GM12878 (cell line): ENCODE measurements around the gene ARL6. TPM values are rescaled to one million over a fixed set of nuclear protein-coding genes. Genes with fewer than 3 reads are reported as not detected.

Experiments used
- ATAC-seq: fragments of 200-7000 bp; cut with Tn5 transposase; 3 replicates; pipeline ENCODE4 v1.9.1; 2020; ENCODE audit warnings: mild to moderate bottlenecking, moderate library complexity
- BruUV-seq: library from RNA; stranded (reverse); fragments of 400-500 nt; replicated peaks from 2 replicates; lab custom pipeline; 2021; lab: Mats Ljungman, UMichigan
- CTCF ChIA-PET: fragments of 300-600 bp; sonication (Branson Sonifier 250); formaldehyde crosslinking; extraction: SDS; loops from one replicate; lab custom pipeline; 2021; ENCODE audit warnings: inconsistent platforms; lab: Yijun Ruan, JAX
- POLR2A ChIA-PET: fragments of 350-600 bp; formaldehyde crosslinking; extraction: SDS; loops from one replicate; lab custom pipeline; 2021; ENCODE audit warnings: inconsistent platforms; lab: Charles Lee
- RAD21 ChIA-PET: fragments of 300-600 bp; sonication (Branson Sonifier 250); formaldehyde crosslinking; loops from one replicate; lab custom pipeline; 2023; ENCODE audit warnings: antibody characterized with exemption; ENCODE audit not compliant: unreplicated experiment; lab: Charles Lee
- SMC1A ChIA-PET: fragments of 300-600 bp; sonication (Branson Sonifier 250); formaldehyde crosslinking; loops from one replicate; lab custom pipeline; 2023; ENCODE audit not compliant: unreplicated experiment, uncharacterized antibody; lab: Charles Lee
- DNase-seq: peaks from one replicate; pipeline ENCODE4 v3.0.0-alpha.2; 2011; ENCODE audit warnings: low read depth, low spot score
- FAIRE-seq: peaks from 3 replicates; lab custom pipeline; 2011; peaks lifted over from hg19 to GRCh38; lab: Jason Lieb, UNC
- H2AFZ ChIP-seq: 2 replicates; pipeline ENCODE4 v1.6.0; 2011; ENCODE audit warnings: low read depth, low read length, control low read depth; ENCODE audit not compliant: control insufficient read depth
- H3K27ac ChIP-seq: 2 replicates; pipeline ENCODE4 v1.5.1; 2011; ENCODE audit warnings: control low read depth; ENCODE audit not compliant: control insufficient read depth, insufficient read depth
- H3K27me3 ChIP-seq, 2 experiments: replicated peaks in 1 of 2; 2 replicates each; pipeline versions ENCODE4 v1.6.0 to v1.6.1; 2011; ENCODE audit warnings: low read length in 1 of 2; ENCODE audit not compliant: control insufficient read depth in 2 of 2, insufficient read depth in 2 of 2
- H3K36me3 ChIP-seq, 2 experiments: 2 replicates each; pipeline ENCODE4 v1.5.1; 2011; ENCODE audit warnings: low read length in 1 of 2; ENCODE audit not compliant: control insufficient read depth in 2 of 2, insufficient read depth in 2 of 2
- H3K4me1 ChIP-seq: 2 replicates; pipeline ENCODE4 v1.6.1; 2011; ENCODE audit warnings: mild to moderate bottlenecking, low read length, moderate library complexity, mixed read lengths; ENCODE audit not compliant: control insufficient read depth, insufficient read depth
- H3K4me2 ChIP-seq: 2 replicates; pipeline ENCODE4 v1.6.0; 2011; ENCODE audit warnings: control low read depth; ENCODE audit not compliant: control insufficient read depth, insufficient read depth
- H3K4me3 ChIP-seq: fragments of 200-600 bp; sonication (generic); 2 replicates; pipeline ENCODE4 v1.5.1; 2016
- H3K79me2 ChIP-seq: 2 replicates; pipeline ENCODE4 v1.6.0; 2011; ENCODE audit warnings: low read length; ENCODE audit not compliant: control insufficient read depth, insufficient read depth
- H3K9ac ChIP-seq: 2 replicates; pipeline ENCODE4 v1.8.0; 2011; ENCODE audit warnings: low read length, control low read depth, mixed read lengths; ENCODE audit not compliant: control insufficient read depth, insufficient read depth
- H3K9me3 ChIP-seq: replicated peaks from 3 replicates; pipeline ENCODE4 v1.5.1; 2011; ENCODE audit warnings: mild to moderate bottlenecking, low read length; ENCODE audit not compliant: control insufficient read depth, insufficient read depth
- H4K20me1 ChIP-seq: 2 replicates; pipeline ENCODE4 v1.6.0; 2011; ENCODE audit not compliant: control insufficient read depth, insufficient read depth
- ASH2L ChIP-seq: fragments of 300-600, 200-600 bp; sonication (generic); IDR thresholded peaks from 2 replicates; pipeline ENCODE4 v1.6.1; 2017; ENCODE audit warnings: low read depth, mild to moderate bottlenecking, borderline replicate concordance
- ATF2 ChIP-seq: IDR thresholded peaks from 2 replicates; pipeline ENCODE4 v1.6.1; 2012; ENCODE audit warnings: low read length, inconsistent platforms
- CBX5 ChIP-seq: sonication (generic); IDR thresholded peaks from 2 replicates; pipeline ENCODE4 v1.6.1; 2016; ENCODE audit warnings: low read depth, moderate library complexity, mild to moderate bottlenecking, inconsistent platforms
- CEBPB ChIP-seq, 2 experiments: fragments of 150-350 bp in 1 of 2; IDR thresholded peaks; 2 replicates each; pipeline ENCODE4 v1.6.1; 2012 to 2014; ENCODE audit warnings: low read depth in 2 of 2, low read length in 2 of 2, borderline replicate concordance in 1 of 2, inconsistent platforms in 1 of 2
- CHD4 ChIP-seq: fragments of 200-600 bp; sonication (generic); IDR thresholded peaks from 2 replicates; pipeline ENCODE4 v1.6.1; 2016; ENCODE audit warnings: mild to moderate bottlenecking
- DPF2 ChIP-seq: fragments of 450-650 bp; IDR thresholded peaks from 2 replicates; pipeline ENCODE4 v1.6.1; 2017; ENCODE audit warnings: mild to moderate bottlenecking
- IRF4 ChIP-seq: IDR thresholded peaks from 2 replicates; pipeline ENCODE4 v1.6.1; 2011; ENCODE audit warnings: low read depth, low read length
- PBX3 ChIP-seq: IDR thresholded peaks from 2 replicates; pipeline ENCODE4 v1.6.1; 2011; ENCODE audit warnings: mild to moderate bottlenecking, low read depth, low read length, moderate library complexity; ENCODE audit not compliant: insufficient replicate concordance
- RCOR1 ChIP-seq: conservative IDR thresholded peaks from 2 replicates; pipeline ENCODE4 v1.6.1; 2012; ENCODE audit warnings: low read depth, low read length, improper control_type of control experiment
- RELB ChIP-seq: fragments of 450-650 bp; IDR thresholded peaks from 2 replicates; pipeline ENCODE4 v1.6.1; 2017; ENCODE audit warnings: low read depth, mild to moderate bottlenecking, moderate library complexity
- SUZ12 ChIP-seq: fragments of 200-600 bp; sonication (generic); IDR thresholded peaks from one replicate; pipeline ENCODE4 v1.6.1; 2018; ENCODE audit warnings: antibody characterized with exemption, mild to moderate bottlenecking; ENCODE audit not compliant: unreplicated experiment
- YY1 ChIP-seq: IDR thresholded peaks from 2 replicates; pipeline ENCODE4 v1.6.1; 2011; ENCODE audit warnings: low read depth, mild to moderate bottlenecking, low read length
- ZBTB40 ChIP-seq: fragments of 450-650 bp; IDR thresholded peaks from 2 replicates; pipeline ENCODE4 v1.6.1; 2016; ENCODE audit warnings: mild to moderate bottlenecking, moderate library complexity, borderline replicate concordance
- WGBS: methylation state at CpG from one replicate; pipeline ENCODE4 v1.1.6; 2016; ENCODE audit warnings: low lambda C conversion rate; ENCODE audit not compliant: insufficient replicate concordance, insufficient coverage; ENCODE audit errors: missing lambda C conversion rate; 5-methylcytosine and 5-hydroxymethylcytosine counted together
- in situ Hi-C: fragments of 300-500 bp; cut with MboI; formaldehyde crosslinking; loops from 9 replicates; pipeline ENCODE4 v1.14.3; 2018; ENCODE audit warnings: mixed read lengths
- intact Hi-C: fragments of 100-400 bp; cut with micrococcal nuclease; formaldehyde crosslinking; loops from one replicate; pipeline ENCODE4 v1.14.2; 2022; ENCODE audit not compliant: unreplicated experiment
- polyA plus RNA-seq, 11 experiments: library from polyadenylated mRNA; depleted of rRNA in 4 of 11; unstranded in 6 of 11; stranded (reverse) in 5 of 11; fragments of >200 nt; fragmentation: Nextera tagmentation in 4 of 11; fragmentation: Illumina TruSeq in 1 of 11; extraction: Ambion mirVana in 4 of 11; extraction: Trizol in 1 of 11; gene quantifications; 1 replicate in 1 of 11; 2 replicates in 10 of 11; pipeline versions ENCODE4 v1.2.1 to v1.2.3, GENCODE V29; 2011 to 2016; ENCODE audit warnings: inconsistent platforms in 2 of 11, missing spikeins in 2 of 11, low read depth in 1 of 11
- total RNA-seq, 4 experiments: library from RNA; depleted of rRNA in 3 of 4; stranded (reverse); fragments of >200 nt in 3 of 4; fragmentation: Illumina TruSeq in 1 of 4; extraction: Trizol in 1 of 4; gene quantifications; 2 replicates each; pipeline versions ENCODE4 v1.2.1 to v1.2.3, GENCODE V29; 2013 to 2021

Gene ARL6
- total and polyA plus RNA-seq, 10 of the 15 experiments (the other 5 are each of a cell fraction or from before 2014, with no cell fraction given) = 2.0 to 7.3 (median 4.3) TPM

- FAIRE-seq (no peak), ATAC-seq (no peak), DNase-seq (no peak)
- no peak overlapping the region for H3K4me2 ChIP-seq
- ChIA-PET SMC1A (interaction anchor here (0.6 to 2.8 kb wide), 6 partner anchors 303 to 858 kb away, joined by 3 to 18 read pairs (median 4); no protein-coding TSS in a partner anchor), POLR2A (no interaction called here), RAD21 (interaction anchor here (0.6 to 0.8 kb wide), 2 partner anchors 244 to 302 kb away, joined by 3 to 4 read pairs; no protein-coding TSS in a partner anchor), CTCF (interaction anchor here (0.7 to 2.6 kb wide), 8 partner anchors 9 to 858 kb away, joined by 3 to 21 read pairs (median 6); no protein-coding TSS in a partner anchor)
- H3K9me3 ChIP-seq = no peaks in the 10 kb centered on the region
- no peaks in the 10 kb centered on the region for H3K36me3 ChIP-seq
- intact Hi-C loops (no loop called here), in situ Hi-C loops (no loop called here)
- H3K4me3 ChIP-seq = no peak overlapping the region
- no peaks in the 10 kb centered on the region; a peak in 1 of 4 replicates for H3K27me3 ChIP-seq
- BruUV-seq = no TSS peak
- WGBS = 44% methylated on average over 2 of the region's 2 CpGs
- no peak overlapping the region for H3K27ac ChIP-seq
- no peaks in the 10 kb centered on the region for H4K20me1 ChIP-seq
- no peaks in the 10 kb centered on the region for H3K79me2 ChIP-seq
- no peak overlapping the region for H3K9ac ChIP-seq
- H3K4me1 ChIP-seq = no peaks in the 10 kb centered on the region
- no peak overlapping the region for H2AFZ ChIP-seq
- TF ChIP-seq CBX5 = no peak
- TF ChIP-seq ATF2 = no peak
- no peak for TF ChIP-seq RCOR1
- TF ChIP-seq SUZ12 = no peak
- TF ChIP-seq ZBTB40 = no peak
- TF ChIP-seq IRF4 = no peak
- no peak for TF ChIP-seq YY1
- no peak for TF ChIP-seq PBX3
- no peak for TF ChIP-seq RELB
- no peak for TF ChIP-seq DPF2
- TF ChIP-seq CEBPB (IDR thresholded peaks at IDR 0.05; ENCODE audit: borderline replicate concordance in 1 of 2, low read depth in 2 of 2, low read length in 2 of 2) = no peak
- TF ChIP-seq CHD4 = no peak
- TF ChIP-seq ASH2L = no peak
Observed at GRCh38 chr3:97720417-97720816, 44.1 kb upstream of the ARL6 start.
